Measurements from ENCODE around the gene LDHB. TPM values are rescaled to one million over a fixed set of nuclear protein-coding genes. Genes with fewer than 3 reads are reported as not detected.

The LDHB gene
- total RNA-seq, 1 experiment from 2014 or later = 1,343 TPM

GRCh38 chr12:21695986-21696385 is 38.3 kb upstream of the LDHB start:
- Histone ChIP-seq H2AFZ (ENCODE audit: low read length) (no peak overlapping the region), H2BK20ac (ENCODE audit: low read depth, low read length, poor library complexity, severe bottlenecking) (no peak overlapping the region), H2BK15ac (ENCODE audit: low read depth, low read length) (no peak overlapping the region), H3K79me1 (ENCODE audit: insufficient read depth, low read depth, low read length, poor library complexity, severe bottlenecking) (no peaks in the 10 kb centered on the region), H3K9me3 (ENCODE audit: control insufficient read depth, low read depth, low read length) (no peaks in the 10 kb centered on the region), H2BK120ac (ENCODE audit: low read depth, low read length, poor library complexity, severe bottlenecking) (no peak overlapping the region), H4K91ac (ENCODE audit: insufficient read length, low read depth, low read length) (no peak overlapping the region), H2BK5ac (ENCODE audit: insufficient read length, low read length) (no peak overlapping the region), H3K23me2 (ENCODE audit: insufficient read length, low read depth, low read length, poor library complexity, severe bottlenecking) (no peaks in the 10 kb centered on the region), H2BK12ac (ENCODE audit: insufficient read length, low read depth, low read length) (no peak overlapping the region), H3K4ac (ENCODE audit: low read depth, low read length) (no peak overlapping the region), H2AK5ac (ENCODE audit: insufficient read length, low read length) (no peak overlapping the region), H3K18ac (ENCODE audit: insufficient read length, low read depth, low read length) (no peak overlapping the region), H3T11ph (ENCODE audit: low read length) (no peak overlapping the region), H3K4me2 (ENCODE audit: insufficient read depth, insufficient read length, low read length) (no peak overlapping the region), H3K27ac (ENCODE audit: insufficient read length, low read depth, low read length) (no peak overlapping the region), H3K9ac (ENCODE audit: extremely low read depth, insufficient read length, low read length) (no peak overlapping the region), H3K4me1 (ENCODE audit: insufficient read depth, low read length) (no peaks in the 10 kb centered on the region), H4K20me1 (ENCODE audit: control insufficient read depth, insufficient read depth, insufficient read length) (no peaks in the 10 kb centered on the region), H3K14ac (ENCODE audit: insufficient read depth, low read length) (no peak overlapping the region), H4K8ac (replicated peaks; ENCODE audit: insufficient read length, low read depth, low read length) (no peak overlapping the region), H3K56ac (ENCODE audit: insufficient read length, low read depth, low read length) (no peak overlapping the region), H3K23ac (ENCODE audit: insufficient read length, low read depth, low read length) (no peak overlapping the region), H3K27me3 (ENCODE audit: insufficient read depth, low read length) (no peaks in the 10 kb centered on the region), H4K5ac (ENCODE audit: insufficient read length, low read depth, low read length) (no peak overlapping the region), H3K79me2 (ENCODE audit: insufficient read depth, low read length) (no peaks in the 10 kb centered on the region)
- TF ChIP-seq, protein P1, sequence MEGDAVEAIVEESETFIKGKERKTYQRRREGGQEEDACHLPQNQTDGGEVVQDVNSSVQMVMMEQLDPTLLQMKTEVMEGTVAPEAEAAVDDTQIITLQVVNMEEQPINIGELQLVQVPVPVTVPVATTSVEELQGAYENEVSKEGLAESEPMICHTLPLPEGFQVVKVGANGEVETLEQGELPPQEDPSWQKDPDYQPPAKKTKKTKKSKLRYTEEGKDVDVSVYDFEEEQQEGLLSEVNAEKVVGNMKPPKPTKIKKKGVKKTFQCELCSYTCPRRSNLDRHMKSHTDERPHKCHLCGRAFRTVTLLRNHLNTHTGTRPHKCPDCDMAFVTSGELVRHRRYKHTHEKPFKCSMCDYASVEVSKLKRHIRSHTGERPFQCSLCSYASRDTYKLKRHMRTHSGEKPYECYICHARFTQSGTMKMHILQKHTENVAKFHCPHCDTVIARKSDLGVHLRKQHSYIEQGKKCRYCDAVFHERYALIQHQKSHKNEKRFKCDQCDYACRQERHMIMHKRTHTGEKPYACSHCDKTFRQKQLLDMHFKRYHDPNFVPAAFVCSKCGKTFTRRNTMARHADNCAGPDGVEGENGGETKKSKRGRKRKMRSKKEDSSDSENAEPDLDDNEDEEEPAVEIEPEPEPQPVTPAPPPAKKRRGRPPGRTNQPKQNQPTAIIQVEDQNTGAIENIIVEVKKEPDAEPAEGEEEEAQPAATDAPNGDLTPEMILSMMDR (conservative IDR thresholded peaks at IDR 0.05) = no peak
- Mint-ChIP-seq H3K4me3 (no peak overlapping the region), H3K27me3 (ENCODE audit: low read depth) (no peaks in the 10 kb centered on the region; the same call in 1 of the 2 replicates), H3K4me1 (peaks cover 4 to 6% of the 10 kb centered on the region in 2 experiments), H3K36me3 (ENCODE audit: insufficient read depth in 1 of 3, low read depth in 3 of 3) (no peaks in the 10 kb centered on the region), H3K27ac (no peak overlapping the region), H3K9me3 (no peaks in the 10 kb centered on the region)
- no CpG with 5 or more reads among the region's 2 CpGs for WGBS (ENCODE audit: extremely low coverage, insufficient read length, low lambda C conversion rate)
- no peak for DNase-seq

All from H9 (cell line).